GM19397 (cell line): ENCODE data around the gene PRPF4.
A peak's percentile ranks its signal among the peaks of the same experiment; 100 is the strongest.
"Not testable (repeated sequence)": the region's sequence is repeated elsewhere in the genome, so short reads cannot be mapped to it uniquely, and the experiment has no call there.

ENCODE experiments used
- ATAC-seq: cut with Tn5 transposase; IDR thresholded peaks from one replicate; pipeline ENCODE4 v1.9.1; 2021; ENCODE audit warnings: mild to moderate bottlenecking, moderate library complexity; ENCODE audit not compliant: unreplicated experiment

The PRPF4 gene

DNA sequence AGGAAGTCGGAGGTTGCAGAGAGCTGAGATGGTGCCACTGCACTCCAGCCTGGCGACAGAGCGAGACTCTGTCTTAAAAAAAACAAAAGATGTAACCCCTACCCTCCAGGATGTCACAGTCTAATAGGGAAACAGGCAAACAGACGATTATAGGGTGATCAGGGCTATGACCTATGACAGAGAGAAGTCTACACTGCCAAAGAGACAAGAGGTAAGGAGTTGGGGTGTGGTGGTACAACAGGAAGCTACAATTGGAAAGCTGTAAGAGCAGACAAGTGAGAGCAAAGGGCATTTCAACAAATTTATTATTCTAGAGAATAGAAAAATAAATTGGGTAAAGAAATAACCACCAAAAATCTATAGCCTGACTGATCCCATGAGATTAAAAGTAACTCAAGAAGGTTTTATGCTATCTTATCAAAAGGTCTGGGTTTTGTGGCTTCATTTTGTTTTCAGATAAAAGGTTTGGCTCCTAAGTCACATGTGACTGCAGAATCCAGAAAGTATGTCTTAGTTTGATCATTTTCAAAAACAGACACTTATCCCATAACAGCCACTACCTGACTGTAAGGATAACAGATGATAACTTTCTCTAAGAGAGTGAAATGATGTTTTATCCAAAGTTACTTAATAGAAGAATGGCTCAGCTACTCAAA lies 7.4 kb upstream of the PRPF4 start:
- no peak for ATAC-seq

- no peak for ATAC-seq
Measured at GRCh38 chr9:113269355-113269754, 6.1 kb upstream of the PRPF4 start.

- ATAC-seq: no peak
Measured at GRCh38 chr9:113269871-113270270, 5.6 kb upstream of the PRPF4 start.

- peak; percentile 4 for ATAC-seq
Measured at GRCh38 chr9:113274474-113275156, 843 bp upstream of the PRPF4 start.

DNA sequence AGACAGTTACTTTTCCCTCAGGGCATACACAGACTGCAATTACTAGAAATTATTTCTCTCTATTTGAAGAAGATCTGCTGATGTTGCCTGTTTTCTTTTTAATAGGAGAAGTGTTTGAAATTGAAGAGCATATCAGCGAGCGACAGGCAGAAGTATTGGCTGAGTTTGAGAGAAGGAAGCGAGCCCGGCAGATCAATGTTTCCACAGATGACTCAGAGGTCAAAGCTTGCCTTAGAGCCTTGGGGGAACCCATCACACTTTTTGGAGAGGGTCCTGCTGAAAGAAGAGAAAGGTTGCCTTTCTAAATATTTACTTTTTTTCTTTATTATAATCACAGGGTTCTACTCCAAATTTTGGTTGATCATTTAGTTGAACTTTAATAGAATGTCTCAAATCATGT lies 3.4 kb downstream of the PRPF4 start:
- no peak for ATAC-seq

GRCh38 chr9:113281356-113281755 lies 5.9 kb downstream of the PRPF4 start:
- no peak for ATAC-seq

GRCh38 chr9:113289091-113289490 lies 13.6 kb downstream of the PRPF4 start:
- no peak for ATAC-seq

DNA sequence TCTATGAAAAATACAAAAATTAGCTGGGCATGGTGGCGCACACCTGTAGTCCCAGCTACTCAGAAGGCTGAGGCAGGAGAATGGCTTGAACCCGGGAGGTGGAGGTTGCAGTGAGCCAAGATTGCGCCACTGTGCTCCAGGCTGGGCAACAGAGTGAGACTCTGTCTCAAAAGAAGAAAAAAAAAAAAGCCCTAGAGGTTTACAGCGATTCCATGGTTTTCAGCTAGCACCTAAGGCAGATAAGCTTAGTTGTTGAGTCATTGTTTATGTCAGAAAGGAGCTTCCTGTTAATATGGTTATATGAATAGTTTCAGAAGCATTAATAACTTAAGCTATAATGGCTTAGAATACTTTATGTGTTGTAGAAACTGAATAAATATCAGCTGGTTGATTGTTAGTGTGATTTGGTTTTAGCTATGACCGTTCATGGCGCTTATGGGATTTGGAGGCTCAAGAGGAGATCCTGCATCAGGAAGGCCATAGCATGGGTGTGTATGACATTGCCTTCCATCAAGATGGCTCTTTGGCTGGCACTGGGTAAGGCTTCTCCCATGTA lies 14.7 kb downstream of the PRPF4 start:
- no peak for ATAC-seq

DNA sequence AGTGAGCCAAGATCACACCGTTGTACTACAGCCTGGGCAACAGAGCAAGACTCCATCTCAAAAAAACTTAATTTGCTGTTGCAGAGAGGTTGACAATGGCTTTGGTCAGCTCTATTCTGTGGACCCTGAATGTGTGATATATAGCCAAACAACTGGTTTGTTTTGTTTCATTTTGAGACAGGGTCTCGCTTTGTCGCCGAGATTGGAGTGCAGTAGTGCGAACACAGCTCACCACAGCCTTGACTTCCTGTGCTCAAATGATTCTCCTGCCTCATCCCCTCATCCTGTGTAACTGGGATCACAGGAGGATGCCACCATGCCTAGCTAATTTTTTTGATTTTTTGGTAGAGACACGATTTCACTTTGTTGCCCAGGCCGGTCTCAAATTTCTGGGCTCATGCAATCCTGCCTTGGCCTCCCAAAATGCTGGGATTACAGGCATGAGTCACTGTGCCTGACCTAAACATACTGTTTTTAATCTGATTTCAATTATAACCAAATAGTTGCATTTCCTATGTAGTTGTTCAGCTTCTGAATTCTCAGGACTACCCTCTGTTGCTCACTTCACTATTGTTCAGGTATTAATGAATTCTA lies 17.9 kb downstream of the PRPF4 start:
- no peak for ATAC-seq

- ATAC-seq: not testable (repeated sequence)
Measured at GRCh38 chr9:113296247-113296646, 20.8 kb downstream of the PRPF4 start.

- ATAC-seq: no peak
Measured at GRCh38 chr9:113296796-113297558, 21.5 kb downstream of the PRPF4 start.

GRCh38 chr9:113298311-113298710 lies 22.9 kb downstream of the PRPF4 start:
- no peak for ATAC-seq

GRCh38 chr9:113298924-113299770 lies 23.7 kb downstream of the PRPF4 start:
- no peak for ATAC-seq

DNA sequence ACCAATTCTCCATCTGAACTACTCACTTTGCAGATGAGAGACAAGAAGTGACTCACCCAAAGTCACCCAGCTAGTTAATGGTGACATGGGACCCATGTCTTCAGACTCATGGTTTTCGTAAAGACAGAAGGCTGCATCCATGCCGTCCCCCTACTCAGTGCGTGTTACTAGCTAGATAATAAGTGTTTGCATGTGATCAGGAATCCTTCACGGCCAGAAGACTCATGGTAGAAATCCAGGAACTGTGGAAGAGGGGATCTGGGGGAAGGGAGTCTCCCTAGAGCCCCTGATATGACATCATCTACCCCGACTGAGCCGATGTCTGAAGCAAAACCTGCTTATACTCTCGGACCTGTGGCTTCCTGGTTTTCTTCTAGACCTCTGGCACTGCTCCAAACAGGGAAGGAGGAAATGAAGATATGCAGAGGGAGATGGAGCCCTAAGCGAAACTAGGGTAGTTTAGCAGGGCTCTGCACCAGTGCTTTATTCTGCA lies 24.4 kb downstream of the PRPF4 start:
- no peak for ATAC-seq

GRCh38 chr9:113301548-113301947 lies 26.1 kb downstream of the PRPF4 start:
- ATAC-seq: no peak

DNA sequence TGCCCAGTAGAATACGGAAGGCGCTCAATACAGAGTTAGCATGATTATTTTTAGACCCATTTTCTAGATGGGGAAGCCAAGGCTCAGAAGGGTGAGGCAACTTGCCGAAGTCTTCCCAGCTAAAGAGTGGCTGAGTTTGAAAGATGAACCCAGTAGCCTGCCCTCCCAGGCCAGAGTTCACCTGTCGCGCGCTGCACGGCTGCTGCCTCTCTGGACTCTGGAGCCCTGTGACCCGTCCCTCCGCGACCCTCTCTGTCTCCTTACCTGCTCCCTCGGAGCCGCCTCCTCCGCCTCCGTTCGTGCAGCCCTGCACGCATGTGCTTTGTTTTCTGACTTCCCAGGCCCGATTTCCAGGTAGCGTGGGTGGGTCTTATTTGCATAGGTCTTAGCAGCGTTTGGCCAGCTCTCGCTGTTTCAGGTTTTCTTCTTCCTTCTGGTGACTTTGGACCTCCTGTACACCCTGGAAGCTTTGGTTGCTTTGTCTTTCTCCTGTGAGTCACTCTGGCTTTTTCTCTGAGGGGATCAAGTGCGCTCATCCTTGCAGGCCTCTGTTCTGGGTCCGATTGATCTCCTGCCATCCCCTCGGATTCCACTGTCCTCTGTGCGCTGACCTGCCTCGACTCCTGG lies 27.4 kb downstream of the PRPF4 start, which contains the start of gene RNF183:
RNF183 (minus strand) TSS at position 585 of the 627 bp plus-strand sequence. CDS start 5,192 bp downstream, outside the sequence.
- ATAC-seq: no peak

- ATAC-seq: no peak
Measured at GRCh38 chr9:113306566-113306965, 31.1 kb downstream of the PRPF4 start.

GRCh38 chr9:113307396-113307975 lies 32.0 kb downstream of the PRPF4 start:
- ATAC-seq: no peak

GRCh38 chr9:113309204-113309813 lies 33.9 kb downstream of the PRPF4 start:
- ATAC-seq: no peak
